SH-SY5Y (cell line): ENCODE results near the gene CNTNAP5.

Experiments used
- GATA2 ChIP-seq: IDR thresholded peaks from 2 replicates; pipeline ENCODE4 v1.6.1; 2011; ENCODE audit warnings: mild to moderate bottlenecking, low read depth, low read length
- GATA3 ChIP-seq: IDR thresholded peaks from 2 replicates; pipeline ENCODE4 v1.6.1; 2011; ENCODE audit warnings: low read depth, mild to moderate bottlenecking, low read length, moderate library complexity

DNA sequence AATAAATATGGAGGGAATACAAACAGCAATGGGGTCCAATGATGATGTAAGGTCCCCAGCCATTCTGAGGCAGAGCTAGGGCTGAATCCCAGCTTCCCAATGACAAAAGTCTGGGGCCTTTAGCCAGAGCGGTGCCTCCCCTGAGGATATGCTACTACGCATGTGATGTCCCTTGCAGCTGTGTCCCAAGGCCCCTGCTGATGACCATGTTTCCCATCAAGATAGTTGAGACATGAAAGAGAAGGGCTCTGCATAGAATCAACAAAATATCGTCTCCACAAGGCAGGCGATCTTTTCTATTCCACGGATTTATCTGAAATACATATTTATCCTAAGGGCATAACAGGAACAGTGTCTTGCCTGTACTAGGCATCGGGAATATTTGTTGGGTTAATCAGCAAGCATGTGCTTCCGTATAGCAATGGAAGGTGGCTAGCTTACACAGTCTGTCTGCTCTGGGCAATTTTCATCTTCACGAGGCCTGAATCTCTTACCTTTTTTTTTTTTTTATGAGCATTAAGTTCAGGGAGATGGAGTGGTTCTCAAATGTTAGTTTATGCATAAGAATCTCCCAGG is 284.6 kb downstream of the CNTNAP5 start:
- TF ChIP-seq GATA2 (peak; percentile 64; the same call in 1 of the 2 replicates), GATA3 (no peak)
